M059J (cell line): ENCODE measurements around the gene BRAF. TPM values are rescaled to one million over a fixed set of nuclear protein-coding genes. Genes with fewer than 3 reads are reported as not detected.

Experiments
- total RNA-seq: library from RNA; depleted of rRNA; stranded (reverse); fragments of >200 nt; shearing (Covaris generic); gene quantifications from 2 replicates; pipeline ENCODE4 v1.2.3, GENCODE V29; 2014; rRNA removed

Gene BRAF
- total RNA-seq, 1 experiment from 2014 or later, result 10.3 TPM

Other genes starting within 250 kb of the BRAF start
- gene NDUFB2, start 228.2 kb downstream of the BRAF start, total RNA-seq, result 734 and 940 TPM in 2 replicates
- gene MRPS33, start 90.0 kb upstream of the BRAF start, total RNA-seq, result 12.1 and 53.0 TPM in 2 replicates
- gene TMEM178B, start 149.1 kb upstream of the BRAF start, total RNA-seq, result 0.71 and 1.6 TPM in 2 replicates